NCI-H146 treated with DMSO at 0.1 percent for 48 hours (cell line): ENCODE data around the gene SLC6A16.
"Not testable (repeated sequence)": the region's sequence is repeated elsewhere in the genome, so short reads cannot be mapped to it uniquely, and the experiment has no call there.

ENCODE experiments used
- DNase-seq: peaks from one replicate; lab custom pipeline; 2025; ENCODE audit not compliant: unreplicated experiment; lab: John Stamatoyannopoulos, UW

Gene SLC6A16

GRCh38 chr19:49272204-49272603, 52.8 kb downstream of the SLC6A16 start:
- no peak for DNase-seq

DNA sequence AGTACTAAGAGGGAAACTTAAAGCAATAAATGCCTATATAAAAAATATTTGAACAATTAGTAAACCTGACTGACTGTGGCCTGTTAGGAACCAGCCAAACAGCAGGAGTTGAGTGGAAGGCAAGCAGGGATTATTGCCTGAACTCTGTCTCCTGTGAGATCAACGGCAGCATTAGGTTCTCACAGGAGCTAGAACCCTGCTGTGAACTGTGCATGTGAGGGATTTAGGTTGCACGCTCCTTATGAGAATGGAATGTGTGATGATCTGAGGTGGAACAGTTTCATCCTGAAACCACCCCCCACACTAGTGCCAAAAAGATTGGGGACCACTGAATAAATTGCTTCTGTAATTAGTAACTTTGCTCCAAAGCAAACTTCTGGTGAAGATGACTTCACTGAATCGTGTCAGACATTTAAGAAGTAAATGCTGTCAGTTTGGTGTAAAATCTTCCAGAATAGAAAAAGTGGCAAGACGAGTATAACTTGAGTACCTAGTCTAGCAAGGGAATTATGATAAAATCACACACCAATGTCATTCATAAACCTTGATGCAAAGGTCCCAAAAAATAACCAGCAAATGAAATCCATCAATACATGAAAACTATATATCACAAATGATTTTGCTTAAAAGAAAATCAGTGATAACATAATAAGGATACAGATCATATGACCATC, 53.8 kb downstream of the SLC6A16 start:
- no peak for DNase-seq

DNA sequence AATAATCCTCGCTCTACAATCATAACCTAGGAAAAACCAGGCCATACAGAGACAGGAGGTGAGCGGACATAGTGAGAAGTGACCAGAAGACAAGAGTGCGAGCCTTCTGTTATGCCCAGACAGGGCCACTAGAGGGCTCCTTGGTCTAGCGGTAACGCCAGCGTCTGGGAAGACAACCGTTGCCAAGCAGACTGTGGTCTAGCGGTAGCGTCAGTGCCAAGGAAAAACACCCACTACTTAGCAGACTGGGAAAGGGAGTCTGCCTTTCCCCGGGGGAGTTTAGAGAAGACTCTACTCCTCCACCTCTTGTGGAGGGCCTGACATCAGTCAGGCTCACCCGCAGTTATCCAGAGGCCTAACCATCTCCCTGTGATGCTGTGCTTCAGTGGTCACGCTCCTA, 58.6 kb downstream of the SLC6A16 start:
- DNase-seq = not testable (repeated sequence)

DNA sequence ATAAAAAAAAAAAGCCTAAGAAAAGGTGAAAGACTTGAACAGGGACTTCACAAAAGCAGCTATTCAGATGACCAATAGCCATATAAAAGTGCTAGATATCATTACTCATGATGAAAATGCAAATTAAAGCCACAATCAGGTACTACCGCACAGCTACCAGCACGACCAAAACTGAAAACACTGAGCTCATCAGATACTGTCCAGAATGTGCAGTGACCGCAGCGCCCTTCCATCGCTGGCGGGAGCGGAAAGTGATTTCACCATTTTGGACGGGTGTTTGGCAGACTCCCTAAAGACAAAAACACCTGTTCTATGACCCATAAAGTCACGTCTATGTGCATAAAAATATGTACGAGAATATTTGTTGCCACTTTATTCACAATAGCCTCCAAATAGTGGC, 60.7 kb downstream of the SLC6A16 start:
- DNase-seq = no peak

DNA sequence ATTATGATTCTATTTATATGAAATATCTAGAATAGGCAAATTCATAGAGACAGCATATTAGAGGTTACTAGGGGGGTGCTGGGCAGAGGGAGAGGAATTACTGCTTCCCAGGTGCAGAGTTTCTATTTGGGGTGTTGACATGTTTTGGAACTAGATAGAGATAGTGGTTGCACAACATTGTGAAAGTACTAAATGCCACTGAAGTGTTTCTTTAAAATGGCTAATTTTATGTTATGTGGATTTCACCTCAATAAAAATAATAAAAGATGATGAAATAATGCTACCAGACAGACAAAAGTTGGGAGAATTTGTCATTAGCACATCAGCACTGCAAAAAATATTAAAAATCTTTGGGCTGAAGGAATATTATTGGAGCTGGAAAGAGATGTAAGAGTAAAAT, 63.4 kb downstream of the SLC6A16 start:
- no peak for DNase-seq

DNA sequence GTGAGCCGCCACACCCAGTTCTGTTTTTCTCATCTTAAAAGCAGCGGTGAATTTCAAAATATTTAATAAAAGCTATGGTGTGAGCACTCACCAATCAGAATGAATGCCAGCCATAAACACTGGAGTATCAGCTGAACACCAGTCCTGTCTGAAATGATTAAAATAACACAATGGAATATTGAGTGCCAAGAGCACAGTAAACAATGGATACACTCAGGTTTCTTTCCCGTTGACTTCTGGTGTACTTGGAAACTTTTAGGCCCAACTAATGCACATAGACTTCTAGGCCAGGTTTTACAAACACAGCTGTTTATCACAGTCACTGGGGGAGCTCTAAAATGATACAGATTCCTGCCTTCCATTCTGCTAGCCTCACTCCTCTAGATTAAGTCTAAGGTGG, 68.3 kb downstream of the SLC6A16 start:
- no peak for DNase-seq

GRCh38 chr19:49255674-49256073, 69.3 kb downstream of the SLC6A16 start:
- DNase-seq = no peak

- no peak for DNase-seq
These were observed 75.1 kb downstream of the SLC6A16 start for GRCh38 chr19:49249933-49250332.

- DNase-seq = no peak
These were observed 77.3 kb downstream of the SLC6A16 start for GRCh38 chr19:49247676-49248075.

- DNase-seq = no peak
These were observed 80.7 kb downstream of the SLC6A16 start for GRCh38 chr19:49244256-49244655.

DNA sequence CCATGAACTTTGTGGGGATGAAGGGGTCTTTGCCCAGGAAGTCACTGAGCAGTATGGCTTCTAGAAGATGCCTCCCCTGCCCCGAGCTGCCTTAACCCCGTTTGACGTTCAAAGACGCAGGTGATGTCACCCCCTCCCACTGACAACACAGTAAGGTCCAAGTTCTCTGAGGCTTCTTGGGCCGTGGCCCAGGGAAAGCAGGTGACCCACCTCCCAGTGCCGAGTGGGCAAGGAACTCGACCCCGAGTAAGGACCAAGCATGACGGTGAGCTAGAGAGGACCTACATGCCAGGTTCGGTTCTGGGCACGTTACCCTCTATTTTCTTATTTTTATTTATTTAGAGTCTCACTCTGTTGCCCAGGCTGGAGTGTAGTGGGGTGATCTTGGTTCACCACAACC, 81.3 kb downstream of the SLC6A16 start:
- DNase-seq = no peak

- DNase-seq = no peak
These were observed 81.9 kb downstream of the SLC6A16 start for GRCh38 chr19:49243129-49243528.

DNA sequence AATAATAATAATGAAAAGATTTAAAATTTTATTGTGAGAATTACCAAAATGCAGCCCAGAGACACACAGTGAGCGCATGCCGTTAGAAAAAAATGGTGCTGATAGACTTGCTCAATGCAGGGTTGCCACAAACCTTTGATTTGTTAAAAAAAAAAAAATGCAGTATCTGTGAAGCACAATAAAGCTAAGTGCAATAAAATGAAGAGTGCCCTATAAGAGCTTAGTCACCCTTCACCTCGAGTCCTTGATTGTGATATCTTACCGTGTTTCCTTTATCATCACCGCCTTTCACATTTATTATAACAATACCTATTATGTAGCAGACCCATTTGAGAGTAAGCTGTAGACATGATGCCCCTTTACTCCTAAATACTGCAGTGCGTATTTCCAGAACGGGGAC, 83.2 kb downstream of the SLC6A16 start:
- DNase-seq = no peak
